ENCODE results near the gene ZNRF1. TPM values are rescaled to one million over a fixed set of nuclear protein-coding genes. Genes with fewer than 3 reads are reported as not detected.
A peak's percentile ranks its signal among the peaks of the same experiment; 100 is the strongest.

ZNRF1 gene
- total and polyA plus RNA-seq, 10 of the 15 experiments (the other 5 are each of a cell fraction or from before 2014, with no cell fraction given) = 5.8 to 25.9 (median 14.3) TPM

DNA sequence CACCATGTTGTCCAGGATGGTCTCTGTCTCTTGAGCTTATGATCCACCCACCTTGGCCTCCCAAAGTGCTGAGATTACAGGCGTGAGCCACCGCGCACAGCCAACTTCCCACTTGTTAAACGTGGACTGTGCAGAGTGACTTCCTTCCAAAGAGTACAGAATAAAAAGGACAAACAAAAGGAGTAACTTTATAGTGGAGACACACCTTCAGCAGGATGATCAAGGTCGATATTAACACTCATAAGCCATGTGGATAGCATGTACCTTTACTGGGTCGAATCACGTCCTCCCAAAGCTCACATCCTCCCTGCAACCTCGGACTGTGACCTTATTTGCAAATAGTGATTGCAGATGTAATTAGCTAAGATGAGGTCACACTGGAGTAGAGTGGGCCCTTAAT lies 139.4 kb downstream of the ZNRF1 start (continued):
- no peak for TF ChIP-seq JUND (IDR thresholded peaks at IDR 0.05; ENCODE audit: low read depth, low read length)
- no peak for TF ChIP-seq SMAD5 (IDR thresholded peaks at IDR 0.05; ENCODE audit: low read depth)

DNA sequence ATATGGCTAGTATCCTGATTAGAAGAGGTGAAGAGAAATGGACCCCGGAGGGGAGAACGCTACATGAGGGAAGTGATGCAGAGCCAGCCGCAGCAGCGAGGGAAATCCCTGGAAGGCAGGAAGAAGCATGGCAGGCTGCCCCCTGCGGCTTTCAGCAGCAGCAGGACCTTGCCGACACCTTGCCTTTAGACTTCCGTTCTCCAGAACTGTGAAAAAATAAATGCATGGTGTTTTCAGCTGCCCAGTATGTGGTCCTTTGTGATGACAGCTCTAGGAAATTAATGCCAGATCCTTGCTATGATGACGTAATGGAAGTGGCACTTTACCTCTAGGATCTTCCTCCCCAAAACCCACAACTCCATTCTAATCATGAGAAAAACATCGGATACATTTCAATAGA lies 139.8 kb downstream of the ZNRF1 start:
- intact Hi-C loops (cut with micrococcal nuclease; ENCODE audit: unreplicated experiment) (no loop called here), in situ Hi-C loops (cut with MboI) (no loop called here)
- ChIA-PET SMC1A (ENCODE audit: uncharacterized antibody, unreplicated experiment) (interaction anchor here (2.0 kb wide), 1 partner anchor 276 kb away, joined by 6 read pairs; no protein-coding TSS in a partner anchor), POLR2A (interaction anchor here (0.7 kb wide), 1 partner anchor 521 kb away, joined by 5 read pairs; no protein-coding TSS in a partner anchor), CTCF (no interaction called here), RAD21 (ENCODE audit: unreplicated experiment) (no interaction called here)
- Histone ChIP-seq H3K4me2 (ENCODE audit: control insufficient read depth, insufficient read depth) (no peak overlapping the region), H3K27me3 (replicated peaks in 1 of 2; ENCODE audit: control insufficient read depth in 2 of 2, insufficient read depth in 2 of 2, low read length in 1 of 2) (no peaks in the 10 kb centered on the region), H3K36me3 (ENCODE audit: control insufficient read depth in 2 of 2, insufficient read depth in 2 of 2, low read length in 1 of 2) (no peaks in the 10 kb centered on the region), H3K79me2 (ENCODE audit: control insufficient read depth, insufficient read depth, low read length) (no peaks in the 10 kb centered on the region), H3K4me3 (no peak overlapping the region), H3K9me3 (replicated peaks; ENCODE audit: control insufficient read depth, insufficient read depth, low read length) (no peaks in the 10 kb centered on the region), H4K20me1 (ENCODE audit: control insufficient read depth, insufficient read depth) (no peaks in the 10 kb centered on the region), H3K27ac (ENCODE audit: control insufficient read depth, insufficient read depth) (no peak overlapping the region), H3K4me1 (ENCODE audit: control insufficient read depth, insufficient read depth, low read length) (no peaks in the 10 kb centered on the region), H3K9ac (ENCODE audit: control insufficient read depth, insufficient read depth, low read length) (no peak overlapping the region), H2AFZ (ENCODE audit: control insufficient read depth, low read depth, low read length) (no peak overlapping the region)
- 57% methylated on average over 9 of the region's 9 CpGs for WGBS (ENCODE audit: insufficient coverage, insufficient replicate concordance, low lambda C conversion rate, missing lambda C conversion rate)
- BruUV-seq (replicated peaks) = no TSS peak
- FAIRE-seq (no peak), ATAC-seq (peak; percentile 27; the same call in 2 of the 3 replicates), DNase-seq (ENCODE audit: low read depth, low spot score) (no peak)
- TF ChIP-seq ATF7 (IDR thresholded peaks at IDR 0.05; ENCODE audit: low read depth) = peak; percentile 45; the same call in 1 of the 2 replicates
- 0 out of 2 replicates have a peak, but pooled peaks have one; percentile 8 for TF ChIP-seq RUNX3 (IDR thresholded peaks at IDR 0.05; ENCODE audit: low read length)
- no peak for TF ChIP-seq RELA (IDR thresholded peaks at IDR 0.05; ENCODE audit: borderline replicate concordance, partially characterized antibody)

DNA sequence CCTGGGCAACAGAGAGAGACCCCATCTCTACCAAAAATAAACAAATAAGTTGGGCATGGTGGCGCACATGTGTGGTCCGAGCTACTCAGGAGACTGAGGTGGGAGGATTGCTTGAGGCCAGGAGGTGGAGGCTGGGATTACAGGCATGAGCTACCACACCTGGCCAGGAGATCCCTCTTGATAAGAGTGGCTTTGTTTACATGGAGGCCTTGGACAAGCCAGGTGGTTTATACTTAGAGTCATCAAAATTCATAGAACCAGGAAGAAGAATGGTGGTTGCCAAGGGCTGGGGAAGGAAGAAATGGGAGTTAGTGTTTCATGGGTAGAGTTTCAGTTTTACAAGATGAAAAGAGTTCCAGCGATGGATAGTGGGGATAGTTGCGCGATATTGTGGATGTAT lies 140.7 kb downstream of the ZNRF1 start:
- no peak overlapping the region for H3K4me2 ChIP-seq (ENCODE audit: control insufficient read depth, insufficient read depth)
- no peak overlapping the region for H3K9ac ChIP-seq (ENCODE audit: control insufficient read depth, insufficient read depth, low read length)
- in situ Hi-C loops (cut with MboI) = no loop called here
- no TSS peak for BruUV-seq (replicated peaks)
- H3K4me3 ChIP-seq = no peak overlapping the region
- no peaks in the 10 kb centered on the region for H4K20me1 ChIP-seq (ENCODE audit: control insufficient read depth, insufficient read depth)
- POLR2A ChIA-PET = no interaction called here
- no peak for ATAC-seq
- no peaks in the 10 kb centered on the region for H3K4me1 ChIP-seq (ENCODE audit: control insufficient read depth, insufficient read depth, low read length)
- CTCF ChIA-PET = no interaction called here
- no peaks in the 10 kb centered on the region for H3K9me3 ChIP-seq (replicated peaks; ENCODE audit: control insufficient read depth, insufficient read depth, low read length)
- H2AFZ ChIP-seq (ENCODE audit: control insufficient read depth, low read depth, low read length) = no peak overlapping the region
- TF ChIP-seq POLR2A (IDR thresholded peaks at IDR 0.05; ENCODE audit: low read depth, low read length) (no peak), STAT3 (IDR thresholded peaks at IDR 0.05; ENCODE audit: low read depth, low read length) (no peak), YY1 (IDR thresholded peaks at IDR 0.05; ENCODE audit: low read depth, low read length) (no peak), CBFB (IDR thresholded peaks at IDR 0.05; ENCODE audit: low read depth) (no peak), RELA (IDR thresholded peaks at IDR 0.05; ENCODE audit: borderline replicate concordance, partially characterized antibody) (no peak), SMC3 (IDR thresholded peaks at IDR 0.05; ENCODE audit: borderline replicate concordance, low read length) (no peak)
- TF ChIP-seq, protein P1, sequence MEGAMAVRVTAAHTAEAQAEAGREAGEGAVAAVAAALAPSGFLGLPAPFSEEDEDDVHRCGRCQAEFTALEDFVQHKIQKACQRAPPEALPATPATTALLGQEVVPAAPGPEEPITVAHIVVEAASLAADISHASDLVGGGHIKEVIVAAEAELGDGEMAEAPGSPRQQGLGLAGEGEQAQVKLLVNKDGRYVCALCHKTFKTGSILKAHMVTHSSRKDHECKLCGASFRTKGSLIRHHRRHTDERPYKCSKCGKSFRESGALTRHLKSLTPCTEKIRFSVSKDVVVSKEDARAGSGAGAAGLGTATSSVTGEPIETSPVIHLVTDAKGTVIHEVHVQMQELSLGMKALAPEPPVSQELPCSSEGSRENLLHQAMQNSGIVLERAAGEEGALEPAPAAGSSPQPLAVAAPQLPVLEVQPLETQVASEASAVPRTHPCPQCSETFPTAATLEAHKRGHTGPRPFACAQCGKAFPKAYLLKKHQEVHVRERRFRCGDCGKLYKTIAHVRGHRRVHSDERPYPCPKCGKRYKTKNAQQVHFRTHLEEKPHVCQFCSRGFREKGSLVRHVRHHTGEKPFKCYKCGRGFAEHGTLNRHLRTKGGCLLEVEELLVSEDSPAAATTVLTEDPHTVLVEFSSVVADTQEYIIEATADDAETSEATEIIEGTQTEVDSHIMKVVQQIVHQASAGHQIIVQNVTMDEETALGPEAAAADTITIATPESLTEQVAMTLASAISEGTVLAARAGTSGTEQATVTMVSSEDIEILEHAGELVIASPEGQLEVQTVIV (IDR thresholded peaks at IDR 0.05; ENCODE audit: borderline replicate concordance, partially characterized antibody) = no peak
- no peak overlapping the region for H3K27ac ChIP-seq (ENCODE audit: control insufficient read depth, insufficient read depth)
- intact Hi-C loops (cut with micrococcal nuclease; ENCODE audit: unreplicated experiment) = no loop called here
- WGBS (ENCODE audit: insufficient coverage, insufficient replicate concordance, low lambda C conversion rate, missing lambda C conversion rate) = 96% methylated on average over 5 of the region's 5 CpGs
- FAIRE-seq = no peak
- H3K79me2 ChIP-seq (ENCODE audit: control insufficient read depth, insufficient read depth, low read length) = no peaks in the 10 kb centered on the region
- no peaks in the 10 kb centered on the region for H3K36me3 ChIP-seq (ENCODE audit: control insufficient read depth in 2 of 2, insufficient read depth in 2 of 2, low read length in 1 of 2)
- SMC1A ChIA-PET (ENCODE audit: uncharacterized antibody, unreplicated experiment) = no interaction called here
- DNase-seq (ENCODE audit: low read depth, low spot score) = no peak
- no peaks in the 10 kb centered on the region for H3K27me3 ChIP-seq (replicated peaks in 1 of 2; ENCODE audit: control insufficient read depth in 2 of 2, insufficient read depth in 2 of 2, low read length in 1 of 2)
- RAD21 ChIA-PET (ENCODE audit: unreplicated experiment) = no interaction called here

All from GM12878 (cell line).